GM12873 (cell line): ENCODE measurements around the gene PLD2.

Experiments used
- CTCF ChIP-seq: IDR thresholded peaks from 2 replicates; pipeline ENCODE4 v1.5.1; 2012; ENCODE audit warnings: low read depth, mild to moderate bottlenecking, moderate library complexity, low read length, control low read depth; ENCODE audit not compliant: insufficient read depth; ENCODE audit errors: missing control alignments

Gene PLD2

GRCh38 chr17:4806777-4807604 is at the start of gene PLD2:
TSS of gene PLD2 (plus strand) at chr17:4807152. CDS start at chr17:4807773, 621 bp downstream.
- no peak for TF ChIP-seq CTCF

- TF ChIP-seq CTCF: no peak
Measured at GRCh38 chr17:4759776-4760236, 47.1 kb upstream of the PLD2 start.

GRCh38 chr17:4764595-4764994 is 42.4 kb upstream of the PLD2 start:
- TF ChIP-seq CTCF: no peak

GRCh38 chr17:4766201-4766600 is 40.8 kb upstream of the PLD2 start:
- no peak for TF ChIP-seq CTCF

- TF ChIP-seq CTCF: no peak
Measured at GRCh38 chr17:4766723-4767122, 40.2 kb upstream of the PLD2 start.

- TF ChIP-seq CTCF: no peak
Measured at GRCh38 chr17:4768298-4768697, 38.7 kb upstream of the PLD2 start.

GRCh38 chr17:4769628-4770027 is 37.3 kb upstream of the PLD2 start:
- TF ChIP-seq CTCF: no peak
